Memory B cell (primary cell): Measurements from ENCODE around the gene NCOA3.
A peak's percentile ranks its signal among the peaks of the same experiment; 100 is the strongest.

Experiments used
- ATAC-seq: fragments of 150-1000 bp; cut with Tn5 transposase; 2 replicates; pipeline ENCODE4 v1.10.0; 2021; ENCODE audit warnings: low read depth, mild to moderate bottlenecking, moderate library complexity
- DNase-seq, 2 donors: peaks; one replicate each; pipeline ENCODE4 v3.0.0; 2022; ENCODE audit warnings: low spot score in 2 of 2
- H3K27ac Mint-ChIP-seq: one replicate; pipeline ENCODE4 v1.8.0; 2022; ENCODE audit warnings: mild to moderate bottlenecking, moderate library complexity, mixed read lengths
- H3K27me3 Mint-ChIP-seq: one replicate; pipeline ENCODE4 v1.8.0; 2022; ENCODE audit warnings: mixed read lengths
- H3K36me3 Mint-ChIP-seq: one replicate; pipeline ENCODE4 v1.8.0; 2022; ENCODE audit warnings: mild to moderate bottlenecking, mixed read lengths
- H3K4me1 Mint-ChIP-seq: one replicate; pipeline ENCODE4 v1.8.0; 2022; ENCODE audit warnings: mixed read lengths
- H3K4me3 Mint-ChIP-seq: one replicate; pipeline ENCODE4 v1.8.0; 2022; ENCODE audit warnings: mild to moderate bottlenecking, moderate library complexity, mixed read lengths
- H3K9me3 Mint-ChIP-seq: one replicate; pipeline ENCODE4 v1.8.0; 2022; ENCODE audit warnings: mixed read lengths

The NCOA3 gene

DNA sequence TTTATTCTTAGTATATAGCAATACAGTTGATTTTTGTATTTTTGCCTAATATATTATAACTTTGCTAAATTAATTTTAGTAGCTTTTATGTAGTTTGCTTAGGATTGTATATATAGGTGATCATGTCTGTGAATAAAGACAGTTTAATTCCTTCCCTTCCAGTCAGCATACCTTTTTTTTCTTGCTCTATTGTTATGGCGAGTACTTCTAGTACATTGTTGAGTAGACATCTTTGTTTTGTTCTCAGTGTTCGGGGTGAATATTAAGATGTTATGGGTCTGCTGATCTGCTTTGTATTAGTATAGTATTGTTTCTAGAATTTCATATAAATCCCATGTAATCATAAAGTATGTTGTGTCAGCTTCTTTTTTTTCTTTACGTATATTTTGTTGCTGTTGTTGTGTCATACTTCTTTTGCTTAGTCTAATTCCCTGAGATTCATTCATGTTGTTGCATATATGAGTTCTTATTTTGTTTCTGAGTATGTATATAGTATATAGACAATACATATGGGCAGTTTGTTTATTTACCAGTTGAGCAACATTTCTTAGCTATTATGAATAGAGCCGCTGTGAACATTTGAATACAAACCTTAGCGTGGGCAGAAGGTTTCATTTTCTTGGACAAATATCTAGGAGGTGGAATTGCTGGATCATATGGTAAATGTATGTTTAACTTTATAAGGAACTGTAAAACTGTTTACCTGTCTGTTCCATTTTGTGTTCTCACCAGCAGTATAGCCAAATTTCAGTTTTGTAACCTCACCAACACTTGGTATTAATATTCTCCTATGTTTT is 25.5 kb downstream of the NCOA3 start:
- H3K27me3 Mint-ChIP-seq: no peaks in the 10 kb centered on the region
- no peak for ATAC-seq
- peaks cover 39% of the 10 kb centered on the region for H3K36me3 Mint-ChIP-seq
- DNase-seq: no peak
- peaks cover 2% of the 10 kb centered on the region for H3K9me3 Mint-ChIP-seq
- H3K4me1 Mint-ChIP-seq: peaks cover 32% of the 10 kb centered on the region
- H3K27ac Mint-ChIP-seq: peak overlapping the region; percentile 67
- no peak overlapping the region for H3K4me3 Mint-ChIP-seq

DNA sequence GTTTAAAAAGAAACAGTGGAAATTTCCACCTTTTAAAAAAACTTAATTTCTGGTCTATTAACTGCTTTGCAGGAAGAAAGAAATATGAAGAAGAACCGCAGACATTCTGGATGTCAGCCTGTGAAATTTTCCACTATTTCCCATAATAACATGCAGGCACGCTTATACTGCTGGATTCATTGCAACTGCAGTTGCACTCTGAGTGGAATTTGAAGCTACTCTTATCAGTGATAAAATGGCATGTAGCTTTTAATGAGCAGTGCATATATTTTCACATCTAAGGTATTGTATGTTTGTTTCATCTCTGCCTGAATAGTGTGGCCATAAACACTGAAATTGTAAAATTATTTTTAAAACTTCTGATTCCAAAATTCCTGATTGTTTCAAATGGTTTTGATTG is 28.2 kb downstream of the NCOA3 start:
- Mint-ChIP-seq H3K27me3 (no peaks in the 10 kb centered on the region), H3K4me1 (peaks cover 34% of the 10 kb centered on the region), H3K9me3 (no peaks in the 10 kb centered on the region), H3K36me3 (peaks cover 26% of the 10 kb centered on the region), H3K27ac (peak overlapping the region; percentile 28), H3K4me3 (no peak overlapping the region)
- no peak for ATAC-seq
- DNase-seq: no peak

DNA sequence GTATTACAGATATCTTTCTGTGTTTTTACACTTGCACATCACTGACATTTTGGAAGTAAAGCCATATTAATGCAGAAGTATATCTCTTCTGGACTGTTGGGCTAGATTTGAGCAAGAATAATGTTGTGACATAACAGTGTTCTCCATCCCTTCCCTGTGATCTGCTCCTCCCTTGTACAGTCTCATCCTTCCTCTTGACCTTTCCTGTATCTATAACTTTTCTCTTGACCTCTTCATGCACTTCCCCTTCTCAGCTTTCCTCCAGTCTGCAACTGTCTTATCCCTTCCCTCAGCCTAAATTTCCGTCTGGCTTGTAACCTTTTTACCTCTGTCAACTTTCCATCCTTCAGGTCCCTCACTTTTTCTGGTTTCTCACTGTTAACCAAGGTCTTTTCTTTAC is 29.8 kb downstream of the NCOA3 start:
- peaks cover 28% of the 10 kb centered on the region for H3K36me3 Mint-ChIP-seq
- no peaks in the 10 kb centered on the region for H3K27me3 Mint-ChIP-seq

DNA sequence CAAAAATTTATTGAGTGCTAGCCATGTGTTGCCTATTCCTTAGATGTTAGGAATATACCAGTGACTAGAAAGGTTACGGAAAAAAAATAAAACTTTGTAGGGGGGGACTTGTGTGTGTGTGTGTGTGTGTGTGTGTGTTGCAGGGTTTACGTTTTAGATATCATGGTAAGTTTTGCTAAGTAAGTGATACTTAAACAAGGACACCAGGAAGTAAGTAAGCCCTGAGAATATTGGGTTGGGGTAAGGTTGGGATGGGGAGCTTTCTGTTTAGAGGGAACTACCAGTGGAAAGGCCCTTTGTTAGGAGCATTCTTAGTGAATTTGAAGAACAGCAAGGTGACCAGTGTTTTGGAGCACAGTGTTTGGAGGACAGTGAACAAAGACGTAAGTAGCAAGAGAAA is 30.3 kb downstream of the NCOA3 start:
- H3K27ac Mint-ChIP-seq: peak overlapping the region; percentile 82
- H3K9me3 Mint-ChIP-seq: no peaks in the 10 kb centered on the region
- peaks cover 24% of the 10 kb centered on the region for H3K36me3 Mint-ChIP-seq
- H3K4me1 Mint-ChIP-seq: peaks cover 45% of the 10 kb centered on the region
- DNase-seq: no peak
- no peak for ATAC-seq
- no peaks in the 10 kb centered on the region for H3K27me3 Mint-ChIP-seq
- no peak overlapping the region for H3K4me3 Mint-ChIP-seq

More for the DNA sequence above, 29.8 kb downstream of the NCOA3 start:
- Mint-ChIP-seq H3K4me3 (no peak overlapping the region), H3K9me3 (no peaks in the 10 kb centered on the region), H3K4me1 (peaks cover 45% of the 10 kb centered on the region), H3K27ac (peak overlapping the region; percentile 82)
- DNase-seq (no peak), ATAC-seq (no peak)

DNA sequence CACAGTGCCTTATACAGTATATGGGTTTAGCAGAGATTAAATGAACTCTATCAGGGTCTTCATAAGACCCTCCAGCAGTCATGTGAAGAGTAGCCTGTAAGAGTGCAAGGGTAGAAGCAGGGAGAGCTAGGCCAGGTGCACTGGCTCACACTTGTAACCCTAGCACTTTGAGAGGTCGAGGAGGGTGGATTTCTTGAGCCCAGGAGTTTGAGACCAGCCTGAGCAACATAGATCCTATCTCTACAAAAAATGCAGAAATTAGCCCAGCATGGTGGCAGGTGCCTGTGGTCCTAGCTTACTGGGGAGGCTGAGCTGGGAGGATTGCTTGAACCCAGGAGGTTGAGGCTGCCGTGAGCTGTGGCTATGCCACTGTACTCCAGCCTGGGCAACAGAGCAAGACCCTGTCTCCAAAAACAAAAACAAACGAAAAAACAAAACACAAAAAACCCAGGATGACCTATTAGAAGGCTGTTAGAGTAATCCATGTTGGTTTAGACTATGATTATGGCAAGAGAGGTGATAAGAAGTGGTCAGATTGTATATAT is 31.9 kb downstream of the NCOA3 start:
- Mint-ChIP-seq H3K36me3 (peaks cover 17% of the 10 kb centered on the region), H3K27me3 (no peaks in the 10 kb centered on the region), H3K4me3 (peak overlapping the region; percentile 12), H3K27ac (peak overlapping the region; percentile 88), H3K4me1 (peaks cover 39% of the 10 kb centered on the region), H3K9me3 (no peaks in the 10 kb centered on the region)
- ATAC-seq: no peak
- no peak for DNase-seq

DNA sequence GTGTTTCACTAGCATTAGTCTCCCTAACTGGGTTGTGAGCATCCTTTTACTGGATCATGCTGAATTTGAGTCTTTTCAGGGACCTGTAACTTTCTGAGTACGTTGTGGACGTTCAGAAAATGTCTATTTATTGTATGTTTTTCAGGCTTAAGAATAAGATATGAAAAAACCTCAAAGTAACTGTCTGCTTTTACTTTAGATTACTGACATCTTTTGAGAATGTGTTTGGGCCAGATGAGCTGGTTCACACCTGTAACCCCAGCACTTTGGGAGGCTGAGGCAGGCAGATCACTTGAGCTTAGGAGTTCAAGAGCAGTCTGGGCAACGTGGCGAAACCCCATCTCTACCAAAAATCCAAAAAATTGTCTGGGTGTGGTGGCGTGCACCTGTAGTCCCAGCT is 32.7 kb downstream of the NCOA3 start:
- peaks cover 20% of the 10 kb centered on the region for H3K36me3 Mint-ChIP-seq
- H3K27me3 Mint-ChIP-seq: no peaks in the 10 kb centered on the region
- no peaks in the 10 kb centered on the region for H3K9me3 Mint-ChIP-seq
- H3K4me3 Mint-ChIP-seq: peak overlapping the region; percentile 43
- H3K27ac Mint-ChIP-seq: peak overlapping the region; percentile 88
- DNase-seq (no peak), ATAC-seq (no peak)
- peaks cover 43% of the 10 kb centered on the region for H3K4me1 Mint-ChIP-seq

DNA sequence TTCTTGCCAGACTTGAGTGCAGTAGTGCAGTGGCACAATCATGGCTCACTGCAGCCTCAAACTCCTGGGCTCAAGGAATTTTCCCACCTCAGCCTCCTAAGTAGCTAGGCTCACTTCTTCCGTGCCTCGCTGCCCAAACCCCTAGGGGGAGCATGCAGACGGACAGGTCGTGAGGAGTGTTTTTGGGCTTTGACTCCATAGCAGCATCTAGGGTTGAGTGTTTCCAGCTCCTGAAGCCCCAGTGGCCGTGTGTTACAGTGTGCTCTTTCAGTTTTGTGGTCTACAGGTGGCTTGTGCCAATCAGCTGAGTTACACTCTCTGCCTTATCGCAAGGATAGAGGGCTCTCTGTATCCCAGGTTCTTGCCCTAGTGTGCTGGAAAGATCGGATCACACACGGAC is 33.4 kb downstream of the NCOA3 start:
- ATAC-seq: peak; percentile 74
- DNase-seq: no peak
- Mint-ChIP-seq H3K4me1 (peaks cover 46% of the 10 kb centered on the region), H3K27me3 (no peaks in the 10 kb centered on the region), H3K27ac (peak overlapping the region; percentile 47), H3K4me3 (no peak overlapping the region), H3K9me3 (no peaks in the 10 kb centered on the region), H3K36me3 (peaks cover 20% of the 10 kb centered on the region)

DNA sequence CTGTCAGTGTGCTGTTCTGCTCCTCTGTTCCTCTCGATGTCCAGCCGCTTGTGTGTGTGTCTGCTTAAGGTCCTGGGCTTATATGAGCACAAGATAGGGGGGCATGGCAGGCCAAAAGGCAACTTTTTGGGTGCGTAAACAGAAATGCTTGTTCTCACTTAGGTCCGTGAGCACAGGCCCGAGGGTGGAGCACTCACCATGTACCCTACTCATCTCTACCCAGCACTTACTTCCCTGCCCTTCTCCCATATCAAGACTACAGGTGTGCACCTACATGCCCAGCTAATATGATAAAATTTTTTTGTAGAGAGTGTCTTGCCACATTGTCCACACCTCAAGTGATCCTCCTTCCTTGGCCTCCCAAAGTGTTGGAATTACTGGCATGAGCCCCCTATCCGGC is 34.3 kb downstream of the NCOA3 start:
- Mint-ChIP-seq H3K4me1 (peaks cover 48% of the 10 kb centered on the region), H3K27ac (peak overlapping the region; percentile 81), H3K4me3 (peak overlapping the region; percentile 8), H3K9me3 (no peaks in the 10 kb centered on the region), H3K27me3 (no peaks in the 10 kb centered on the region), H3K36me3 (peaks cover 17% of the 10 kb centered on the region)
- DNase-seq (no peak), ATAC-seq (no peak)

DNA sequence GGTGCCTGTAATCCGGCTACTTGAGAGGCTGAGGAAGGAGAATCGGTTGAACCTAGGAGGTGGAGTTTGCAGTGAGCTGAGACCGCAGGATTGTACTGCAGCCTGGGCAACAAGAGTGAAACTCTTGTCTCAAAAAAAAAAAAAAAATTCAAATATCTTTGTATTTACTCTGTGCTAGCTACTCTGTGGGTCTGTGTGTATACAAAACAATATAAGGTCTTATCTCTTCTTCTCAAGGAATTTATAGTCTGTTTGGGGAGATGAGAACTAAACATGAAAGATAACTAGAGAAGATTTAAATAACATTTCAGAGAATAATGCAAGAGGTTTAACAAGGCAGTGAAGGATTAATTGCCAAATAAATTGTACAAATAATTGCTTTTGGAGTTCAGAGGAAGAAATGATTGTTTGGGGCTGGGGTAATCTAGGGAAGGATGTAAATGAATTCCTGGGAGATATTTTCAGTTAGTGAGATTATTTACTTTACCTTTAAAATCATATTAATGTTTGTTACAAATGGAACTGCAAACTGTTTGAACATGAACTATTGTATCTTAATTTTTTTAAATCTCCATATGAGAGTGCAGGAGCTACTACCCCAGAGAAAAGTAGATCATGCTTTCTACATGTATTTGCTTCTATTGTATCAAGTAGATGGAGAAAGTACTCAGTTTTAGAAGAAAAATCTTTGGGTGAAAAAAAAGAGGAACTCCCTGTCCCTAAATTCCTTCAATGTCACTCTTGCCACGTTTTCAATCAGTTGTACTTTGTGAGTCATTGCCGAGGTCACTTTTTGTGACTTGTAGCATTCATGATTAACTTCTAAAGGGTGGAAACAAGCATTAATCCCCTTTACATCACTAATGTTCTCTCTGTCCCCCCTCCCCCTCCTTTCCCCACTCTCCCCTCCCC is 39.0 kb downstream of the NCOA3 start:
- no peaks in the 10 kb centered on the region for H3K9me3 Mint-ChIP-seq
- peaks cover 49% of the 10 kb centered on the region for H3K4me1 Mint-ChIP-seq
- H3K27me3 Mint-ChIP-seq: no peaks in the 10 kb centered on the region
- DNase-seq (no peak), ATAC-seq (no peak)
- peak overlapping the region; percentile 45 for H3K27ac Mint-ChIP-seq
- no peak overlapping the region for H3K4me3 Mint-ChIP-seq
- H3K36me3 Mint-ChIP-seq: peaks cover 13% of the 10 kb centered on the region

DNA sequence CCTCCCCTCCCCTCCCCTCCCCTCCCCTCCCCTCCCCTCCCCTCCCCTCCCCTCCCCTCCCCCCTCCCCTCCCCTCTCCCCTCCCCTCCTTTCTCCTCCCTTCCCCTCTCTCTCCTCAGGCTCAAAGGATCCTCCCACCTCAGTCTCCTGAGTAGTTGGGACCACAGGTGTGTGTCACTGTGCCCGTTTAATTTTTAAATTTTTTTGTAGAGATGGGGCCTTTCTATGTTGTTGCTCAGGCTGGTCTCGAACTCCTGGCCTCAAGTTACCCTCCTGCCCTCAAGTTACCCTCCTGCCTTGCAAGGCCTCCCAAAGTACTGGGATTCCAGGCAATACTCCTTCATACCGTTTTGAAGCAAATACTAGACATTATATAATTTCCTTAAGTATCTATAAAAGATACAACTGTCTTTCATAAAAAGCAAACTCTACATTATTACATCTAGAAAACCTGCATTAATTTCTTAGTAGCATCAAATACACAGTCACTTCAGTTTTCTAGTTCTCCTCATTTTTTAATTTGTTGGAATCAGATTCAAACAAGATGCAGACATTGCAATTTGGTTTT is 39.8 kb downstream of the NCOA3 start:
- Mint-ChIP-seq H3K4me3 (peak overlapping the region; percentile 29), H3K36me3 (peaks cover 14% of the 10 kb centered on the region), H3K4me1 (peaks cover 48% of the 10 kb centered on the region), H3K27me3 (no peaks in the 10 kb centered on the region), H3K27ac (peak overlapping the region; percentile 45), H3K9me3 (no peaks in the 10 kb centered on the region)
- ATAC-seq (no peak), DNase-seq (no peak)

DNA sequence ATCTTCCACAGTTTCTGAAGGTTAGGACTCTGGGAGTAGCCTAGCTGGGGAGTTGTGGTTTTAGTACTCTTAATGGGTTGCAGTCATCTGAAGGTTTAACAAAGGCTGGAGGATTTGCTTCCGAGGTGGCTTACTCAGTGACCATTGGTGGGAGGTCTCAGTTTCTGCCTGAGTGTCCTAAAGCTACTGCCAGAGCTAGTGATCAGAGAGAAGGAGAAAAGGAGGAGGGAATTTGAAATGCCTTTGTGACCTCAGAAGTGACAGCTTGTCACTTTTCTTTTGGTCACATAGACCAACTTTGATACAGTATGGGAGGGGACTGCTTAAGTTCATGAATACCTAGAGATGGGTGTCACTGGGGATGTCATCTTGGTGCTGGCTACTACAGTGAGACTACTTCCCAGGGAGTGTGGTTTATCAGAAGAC is 41.3 kb downstream of the NCOA3 start:
- ATAC-seq: peak; percentile 75
- H3K27ac Mint-ChIP-seq: peak overlapping the region; percentile 45
- no peak for DNase-seq
- no peaks in the 10 kb centered on the region for H3K27me3 Mint-ChIP-seq
- H3K4me1 Mint-ChIP-seq: peaks cover 53% of the 10 kb centered on the region
- peaks cover 16% of the 10 kb centered on the region for H3K36me3 Mint-ChIP-seq
- no peaks in the 10 kb centered on the region for H3K9me3 Mint-ChIP-seq
- peak overlapping the region; percentile 22 for H3K4me3 Mint-ChIP-seq

DNA sequence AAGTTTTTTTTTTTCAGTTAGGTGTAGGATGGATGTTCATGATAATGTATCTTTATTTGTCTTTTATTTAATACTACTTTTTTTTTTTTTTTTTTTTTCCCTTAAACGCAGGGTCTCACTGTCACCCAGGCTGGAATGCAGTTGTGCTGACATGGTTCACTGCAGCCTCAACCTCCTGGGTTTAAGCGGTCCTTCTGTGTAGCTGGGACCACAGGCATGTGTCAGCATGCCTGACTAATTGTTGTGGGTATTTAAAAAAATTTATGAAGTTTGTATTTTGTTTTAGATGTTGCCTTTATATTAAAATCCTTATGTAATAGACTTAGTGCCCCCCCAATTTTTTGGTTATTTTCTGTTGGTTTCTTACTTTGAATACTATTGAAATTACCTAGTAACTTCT is 42.6 kb downstream of the NCOA3 start:
- H3K36me3 Mint-ChIP-seq: peaks cover 13% of the 10 kb centered on the region
- peak; percentile 45 for ATAC-seq
- no peak overlapping the region for H3K4me3 Mint-ChIP-seq

DNA sequence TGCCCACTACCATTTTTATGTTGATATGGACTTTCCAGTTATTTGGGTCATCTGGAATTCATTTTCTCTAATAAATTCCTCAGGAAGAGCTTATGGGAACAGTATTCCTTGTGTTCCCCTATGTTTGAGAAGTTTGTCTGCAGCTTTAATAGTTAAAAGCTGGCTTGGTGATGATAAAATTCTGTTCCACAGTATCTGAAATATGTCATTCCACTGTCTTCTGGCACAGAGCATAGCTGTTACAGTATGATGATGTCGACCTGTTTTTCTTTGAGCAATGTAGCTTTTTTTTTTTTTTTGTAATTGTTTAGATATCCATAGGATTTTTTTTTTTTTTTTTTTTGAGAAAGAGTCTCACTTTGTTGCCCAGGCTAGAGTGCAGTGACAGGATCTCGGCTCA is 43.2 kb downstream of the NCOA3 start:
- H3K27me3 Mint-ChIP-seq: no peaks in the 10 kb centered on the region
- H3K27ac Mint-ChIP-seq: peak overlapping the region; percentile 45
- ATAC-seq: no peak
- DNase-seq: no peak
- H3K4me3 Mint-ChIP-seq: no peak overlapping the region
- peaks cover 51% of the 10 kb centered on the region for H3K4me1 Mint-ChIP-seq
- H3K9me3 Mint-ChIP-seq: no peaks in the 10 kb centered on the region
- peaks cover 17% of the 10 kb centered on the region for H3K36me3 Mint-ChIP-seq

More for the DNA sequence above, 42.6 kb downstream of the NCOA3 start:
- no peaks in the 10 kb centered on the region for H3K9me3 Mint-ChIP-seq
- peaks cover 50% of the 10 kb centered on the region for H3K4me1 Mint-ChIP-seq
- peak overlapping the region; percentile 45 for H3K27ac Mint-ChIP-seq
- H3K27me3 Mint-ChIP-seq: no peaks in the 10 kb centered on the region
- no peak for DNase-seq

DNA sequence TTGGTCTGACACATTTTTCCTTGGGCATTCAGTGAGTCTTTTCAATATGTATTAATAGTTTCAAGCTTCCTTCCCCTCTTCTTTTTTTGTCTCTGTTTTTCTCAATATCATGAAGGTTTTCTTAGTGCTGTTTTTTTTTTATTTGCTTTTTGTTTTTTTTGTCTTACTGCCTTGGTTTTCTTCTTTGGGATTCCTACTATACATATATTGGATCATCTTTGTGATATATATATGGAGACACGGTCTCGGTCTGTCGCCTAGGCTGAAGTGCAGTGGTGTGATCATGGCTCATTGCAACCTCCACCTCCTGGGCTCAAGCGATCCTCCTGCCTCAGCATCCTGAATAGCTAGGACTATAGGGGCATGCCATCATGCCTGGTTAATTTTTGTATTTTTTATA is 43.8 kb downstream of the NCOA3 start:
- no peak for DNase-seq
- ATAC-seq: no peak
- H3K36me3 Mint-ChIP-seq: peaks cover 17% of the 10 kb centered on the region
- peaks cover 52% of the 10 kb centered on the region for H3K4me1 Mint-ChIP-seq
- no peaks in the 10 kb centered on the region for H3K9me3 Mint-ChIP-seq
- peak overlapping the region; percentile 27 for H3K4me3 Mint-ChIP-seq
- H3K27me3 Mint-ChIP-seq: no peaks in the 10 kb centered on the region
- H3K27ac Mint-ChIP-seq: peak overlapping the region; percentile 45
